ENCODE measurements around the gene ABAT.

The ABAT gene

DNA sequence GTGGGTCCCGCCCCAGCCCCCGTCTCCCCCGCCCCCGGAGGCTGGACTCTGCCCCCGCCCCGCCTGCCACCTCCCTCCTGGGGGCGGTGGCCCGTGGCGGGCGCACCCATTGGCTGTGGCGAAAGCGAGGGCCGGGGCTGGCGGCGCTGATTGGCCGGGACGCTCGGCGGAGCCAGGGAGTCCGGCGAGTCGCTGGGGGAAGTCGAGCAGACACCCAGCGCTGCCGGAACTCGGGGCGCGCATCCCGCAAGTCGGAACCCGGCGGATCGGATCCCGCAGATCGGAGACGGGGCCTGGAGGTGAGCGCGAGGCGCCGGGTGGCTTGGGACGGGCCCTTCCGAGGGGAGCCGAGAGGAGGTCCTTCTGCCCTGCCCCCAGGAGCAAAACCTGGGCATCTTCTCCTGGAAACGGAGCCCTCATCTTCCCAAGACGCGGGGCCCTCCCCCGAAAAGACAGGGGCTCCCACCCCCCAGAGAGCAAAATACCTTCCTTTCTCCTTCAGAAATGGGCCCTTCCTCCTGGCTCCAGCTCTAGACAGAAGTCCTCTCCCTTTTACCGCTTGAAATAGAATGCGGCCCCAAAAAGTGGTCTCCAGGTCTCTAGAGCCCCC is at the start of gene ABAT:
Gene ABAT, plus strand, starts transcription at position 205 of the 610 bp plus-strand sequence. CDS start 61,123 bp downstream, outside the sequence.
- peak; percentile 90 for DNase-seq (ENCODE audit: low spot score)

DNA sequence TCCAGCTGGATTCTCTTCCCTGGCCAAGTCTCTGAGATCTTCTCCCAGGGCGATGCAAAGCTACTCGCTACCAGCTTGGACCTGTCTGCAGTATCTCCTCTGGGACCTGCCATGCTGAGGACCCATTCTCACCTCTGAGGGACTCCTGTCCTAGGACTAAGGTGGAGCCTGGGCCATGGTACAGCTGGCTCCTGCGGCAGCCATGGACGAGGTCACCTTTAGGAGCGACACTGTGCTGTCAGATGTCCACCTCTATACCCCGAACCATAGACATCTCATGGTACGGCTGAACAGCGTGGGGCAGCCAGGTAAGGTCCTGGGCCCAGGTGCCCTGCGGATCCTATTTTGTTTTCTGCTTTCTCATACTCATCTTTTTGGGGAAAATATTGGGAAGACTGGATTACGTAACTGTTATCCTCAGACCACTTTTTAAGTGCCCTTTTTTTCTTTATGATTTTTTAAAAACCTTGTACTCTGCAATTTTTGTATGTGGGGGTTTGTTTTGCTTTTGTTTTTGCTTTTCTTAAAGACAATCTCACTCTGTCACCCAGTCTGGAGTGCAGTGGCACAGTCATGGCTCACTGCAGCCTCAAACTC is 48.8 kb upstream of the ABAT start:
- no peak for DNase-seq (ENCODE audit: low spot score)

DNA sequence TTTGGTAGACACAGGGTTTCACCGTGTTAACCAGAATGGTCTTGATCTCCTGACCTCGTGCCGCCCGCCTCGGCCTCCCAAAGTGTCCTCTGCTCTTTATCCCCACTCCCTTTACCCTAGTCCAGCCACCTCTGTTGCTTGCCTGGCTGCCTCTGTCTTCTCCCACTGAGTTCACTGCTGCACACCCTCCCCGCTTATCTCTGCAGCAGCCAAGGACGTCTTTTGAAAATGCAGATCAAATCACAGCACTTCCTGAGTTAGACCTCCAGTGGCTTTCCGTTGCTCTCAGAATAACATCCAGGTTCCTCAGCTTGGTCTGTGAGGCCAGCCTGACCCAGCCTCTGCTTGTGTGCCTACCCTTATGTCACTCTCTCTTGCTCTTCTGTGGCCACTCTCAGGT is 47.5 kb upstream of the ABAT start:
- DNase-seq (ENCODE audit: low spot score), result no peak

DNA sequence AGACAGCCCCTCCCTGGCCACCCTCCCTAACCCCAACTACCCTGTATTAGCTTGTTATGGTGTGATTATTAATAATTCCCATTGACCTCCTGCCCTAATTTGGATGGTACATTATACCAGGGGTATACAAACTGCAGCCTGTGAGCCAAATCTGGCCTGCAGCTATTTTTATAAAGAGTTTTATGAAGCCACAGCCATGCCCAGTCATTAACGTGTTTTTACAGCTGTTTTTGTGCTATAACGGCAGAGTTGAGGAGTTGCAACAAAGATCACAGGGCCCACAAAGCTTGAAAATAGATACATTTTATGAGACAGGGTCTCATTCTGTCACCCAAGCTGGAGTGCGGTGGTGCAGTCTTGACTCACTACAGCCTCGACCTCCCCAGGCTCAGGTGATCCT is 47.0 kb upstream of the ABAT start:
- no peak for DNase-seq (ENCODE audit: low spot score)

DNA sequence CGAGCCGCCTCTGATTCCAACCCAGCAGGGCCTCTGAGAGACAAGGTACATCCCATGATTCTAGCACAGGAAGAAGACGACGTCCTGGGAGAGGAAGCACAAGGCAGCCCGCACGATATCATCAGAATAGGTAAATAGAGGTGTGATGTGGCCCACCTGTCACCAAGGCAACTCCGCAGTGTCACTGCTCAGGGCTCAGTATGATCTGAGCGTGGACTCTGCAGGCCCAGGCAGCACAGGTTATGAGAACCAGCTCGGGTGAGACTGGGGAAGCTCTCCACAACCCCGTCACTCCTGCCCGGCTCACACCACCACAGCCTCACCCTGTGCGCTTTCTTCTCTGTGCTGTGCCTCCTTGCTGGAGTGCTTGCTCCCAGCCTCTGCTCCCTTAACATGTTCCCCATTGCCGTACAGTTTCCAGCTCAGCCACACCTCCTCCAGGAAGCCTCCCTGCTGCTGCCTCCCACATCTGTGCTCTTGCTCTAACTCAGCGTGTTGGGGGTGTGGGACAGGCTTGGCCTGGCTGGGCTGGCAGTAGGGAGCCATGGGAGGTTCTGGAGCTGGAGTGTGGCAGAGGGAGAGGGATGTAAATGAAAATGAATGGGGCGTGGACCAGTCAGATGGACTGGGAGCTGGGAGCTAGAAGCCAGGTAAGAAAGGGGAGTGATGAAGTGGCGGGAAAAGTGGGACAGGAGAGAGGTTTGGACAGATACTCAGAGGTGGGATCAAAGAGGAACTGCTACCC is 45.3 kb upstream of the ABAT start:
- DNase-seq (ENCODE audit: low spot score), result no peak

DNA sequence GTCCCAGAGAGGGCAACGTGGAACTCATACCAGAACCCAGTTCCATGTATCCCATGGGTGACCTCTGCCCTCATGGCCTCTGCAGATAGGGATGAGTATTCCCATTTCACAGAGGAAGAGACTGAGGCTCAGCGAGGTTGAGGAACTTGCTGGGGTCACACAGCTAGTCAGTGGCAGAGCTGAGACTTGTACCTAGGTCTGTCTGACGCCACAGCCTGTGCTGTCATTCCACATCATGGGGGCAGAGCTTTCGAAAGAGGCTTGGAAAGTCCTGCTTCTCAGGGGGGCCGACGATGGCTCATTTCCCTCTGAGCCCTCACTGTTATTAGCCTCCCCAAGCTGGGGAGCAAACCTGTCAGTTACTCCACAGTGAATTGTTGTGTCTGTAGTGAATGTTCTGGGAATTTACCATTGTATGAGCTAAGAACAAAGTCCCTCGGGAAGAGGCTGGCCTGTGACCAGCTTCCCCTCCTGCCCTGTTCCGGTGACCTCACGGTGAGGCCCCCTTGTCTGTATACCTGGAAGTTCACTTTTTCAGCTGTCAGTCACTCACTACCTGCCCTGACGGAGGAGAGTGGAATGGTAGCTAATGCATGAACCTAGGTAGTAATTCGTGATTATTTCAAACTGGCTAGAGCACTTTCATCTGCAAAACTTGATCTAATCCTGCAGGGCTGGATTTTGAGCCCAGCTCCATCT is 44.0 kb upstream of the ABAT start:
- DNase-seq (ENCODE audit: low spot score), result no peak

DNA sequence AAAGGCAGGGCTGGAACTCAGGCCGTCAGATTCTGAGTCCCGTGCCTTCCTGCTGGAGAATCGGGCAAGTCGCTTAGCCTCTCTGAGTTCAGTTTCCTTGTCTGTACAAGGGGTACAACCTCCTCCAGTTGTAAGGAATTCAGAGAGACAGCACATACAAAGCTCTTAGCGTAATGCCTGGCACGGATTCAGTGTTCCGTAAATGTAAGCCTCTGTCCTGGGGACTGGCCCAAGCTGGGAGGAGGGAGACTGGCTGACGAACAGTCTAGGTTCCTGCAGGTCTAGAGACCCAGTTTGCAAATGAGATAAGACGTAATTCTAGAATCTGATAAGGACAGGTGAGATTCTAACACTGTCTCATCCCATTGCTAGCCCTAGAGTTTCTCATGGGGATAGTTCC is 43.0 kb upstream of the ABAT start:
- DNase-seq (ENCODE audit: low spot score), result peak; percentile 24

DNA sequence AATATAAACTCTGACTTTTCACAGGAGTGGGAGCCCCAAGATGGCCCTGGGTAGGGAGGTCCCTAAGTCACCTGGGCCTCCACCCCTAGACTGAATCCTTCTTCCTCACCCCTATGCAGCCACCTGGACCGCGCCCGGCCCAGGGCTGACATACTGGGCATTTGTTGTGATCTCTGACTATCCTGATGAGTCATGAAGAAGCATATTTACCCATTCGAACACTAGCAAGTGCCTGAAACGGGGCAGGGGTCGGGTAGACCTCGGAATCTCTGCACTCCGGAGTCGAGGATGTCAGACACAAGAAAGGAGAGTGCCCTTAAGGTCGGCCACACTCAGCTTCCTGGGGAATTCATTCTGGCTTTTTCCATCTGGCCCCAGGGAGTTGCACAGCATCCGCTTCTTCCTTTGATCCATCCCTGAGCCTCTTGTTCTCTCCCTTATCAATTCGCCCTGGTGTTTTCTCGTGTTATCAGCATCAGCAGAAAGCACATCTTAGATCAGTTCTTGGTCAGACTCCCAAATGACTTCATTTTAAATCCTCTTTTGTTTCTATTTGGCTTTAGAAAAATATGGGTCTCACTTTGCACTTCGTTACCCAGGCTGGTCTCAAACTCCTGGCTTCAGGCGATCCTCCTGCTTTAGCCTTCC is 42.5 kb upstream of the ABAT start:
- no peak for DNase-seq (ENCODE audit: low spot score)

DNA sequence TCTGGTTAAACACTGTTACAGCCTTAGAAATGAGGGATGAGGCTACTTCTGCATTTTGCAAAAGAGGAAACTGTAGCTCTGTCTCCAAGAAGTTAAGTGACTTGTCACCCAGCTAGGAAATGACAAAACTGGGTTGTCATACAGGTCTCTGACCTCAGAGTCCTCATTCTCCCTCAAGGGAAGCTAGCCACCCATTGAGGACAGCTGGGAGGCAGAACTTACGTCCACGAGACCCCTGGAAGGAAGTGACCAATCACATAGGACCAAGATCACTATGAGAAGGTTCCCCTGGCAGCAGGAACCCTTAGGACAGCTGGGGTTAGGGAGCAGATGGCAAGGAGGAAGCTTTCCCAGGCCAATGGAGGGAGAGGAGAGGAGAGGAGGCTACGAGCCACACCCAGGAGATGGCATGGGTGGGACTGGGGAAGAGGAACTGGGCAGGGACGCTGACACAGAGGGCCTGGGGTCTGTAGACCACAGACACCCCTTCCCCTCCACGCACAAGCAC is 41.7 kb upstream of the ABAT start:
- peak; percentile 33 for DNase-seq (ENCODE audit: low spot score)

DNA sequence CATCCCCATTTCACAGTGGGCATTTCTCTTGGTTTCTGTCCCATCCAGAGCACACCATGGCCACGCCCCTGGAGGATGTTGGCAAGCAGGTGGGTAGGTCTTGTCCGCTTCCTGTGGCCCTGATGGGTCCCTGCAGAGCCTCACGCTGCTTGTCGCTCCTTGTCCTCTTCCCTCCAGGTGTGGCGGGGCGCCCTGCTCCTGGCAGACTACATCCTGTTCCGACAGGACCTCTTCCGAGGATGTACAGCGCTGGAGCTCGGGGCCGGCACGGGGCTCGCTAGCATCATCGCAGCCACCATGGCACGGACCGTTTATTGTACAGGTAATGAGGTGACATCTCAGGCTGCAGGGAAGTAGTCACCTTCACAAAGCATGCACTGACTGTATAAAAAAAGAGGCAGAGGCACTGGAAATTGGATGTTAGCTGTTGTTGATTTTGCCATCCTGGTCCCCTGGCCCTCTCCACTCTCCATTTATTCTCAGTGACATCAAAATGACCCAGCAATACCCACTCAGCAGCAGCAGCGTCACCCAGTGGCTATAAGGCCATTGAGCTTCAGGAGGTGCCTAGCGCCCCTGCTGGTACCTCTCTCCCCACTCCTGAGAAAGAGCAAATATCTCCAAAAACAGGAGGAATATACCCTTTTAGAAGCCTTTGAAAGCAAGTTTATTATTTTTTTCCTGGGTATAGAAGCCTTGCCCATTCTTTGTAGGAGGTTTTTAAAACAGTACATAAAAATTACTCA is 39.3 kb upstream of the ABAT start:
- DNase-seq (ENCODE audit: low spot score), result no peak

DNA sequence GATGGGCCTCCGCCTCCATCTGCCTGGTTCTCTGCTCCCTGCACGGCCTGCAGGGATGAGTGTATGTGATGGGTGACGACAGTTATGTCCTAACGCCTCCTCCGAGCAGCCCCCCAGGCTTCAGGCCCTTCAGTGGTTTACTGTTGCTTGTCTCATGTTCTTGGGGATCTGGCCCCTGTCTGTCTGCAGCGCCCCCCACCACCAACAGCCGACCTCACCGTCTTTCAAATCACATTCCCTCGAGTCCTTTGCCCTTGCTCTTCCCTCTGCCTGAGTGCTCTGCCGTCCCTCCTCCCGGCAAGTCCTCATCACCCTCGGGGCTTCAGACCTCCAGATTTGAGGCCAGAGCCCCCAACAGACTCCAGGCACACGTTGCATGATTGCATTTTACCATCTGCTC is 34.7 kb upstream of the ABAT start:
- no peak for DNase-seq (ENCODE audit: low spot score)

DNA sequence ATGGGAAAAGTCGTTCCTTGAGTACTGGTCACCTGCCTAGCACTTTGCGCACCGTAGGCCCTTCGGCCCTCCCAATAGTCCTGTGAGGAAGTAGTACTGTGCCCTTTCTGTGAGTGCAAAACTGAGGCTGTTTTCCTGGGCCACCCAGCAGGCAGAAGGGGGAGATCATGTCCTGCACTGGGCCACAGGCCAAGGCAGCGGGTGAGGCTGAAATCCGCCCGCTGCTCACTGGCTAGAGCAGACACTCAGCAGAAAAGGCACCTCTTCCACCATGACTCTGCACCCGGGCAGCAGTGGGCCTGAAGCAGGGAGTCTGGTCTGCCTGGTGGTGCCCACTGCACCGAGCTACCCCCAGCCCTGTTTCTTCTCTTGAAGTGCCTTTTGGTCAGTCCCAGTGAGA is 32.7 kb upstream of the ABAT start:
- peak; percentile 26 for DNase-seq (ENCODE audit: low spot score)

DNA sequence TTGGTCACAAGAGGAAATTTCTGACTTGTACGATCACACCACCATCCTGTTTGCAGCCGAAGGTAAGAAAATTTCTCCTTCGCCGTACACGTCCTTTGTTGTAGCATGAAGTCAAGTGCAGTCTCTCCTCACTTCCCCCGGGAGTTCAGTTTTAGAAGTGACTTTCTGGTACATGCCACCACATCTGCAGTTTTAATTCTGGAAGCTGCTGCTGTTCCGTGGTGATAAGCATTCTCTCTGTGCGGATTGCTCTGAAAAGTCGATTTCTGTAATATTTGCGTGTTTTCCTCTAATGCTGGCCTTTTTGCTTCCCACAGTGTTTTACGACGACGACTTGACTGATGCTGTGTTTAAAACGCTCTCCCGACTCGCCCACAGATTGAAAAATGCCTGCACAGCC is 32.3 kb upstream of the ABAT start:
- DNase-seq (ENCODE audit: low spot score), result no peak

DNA sequence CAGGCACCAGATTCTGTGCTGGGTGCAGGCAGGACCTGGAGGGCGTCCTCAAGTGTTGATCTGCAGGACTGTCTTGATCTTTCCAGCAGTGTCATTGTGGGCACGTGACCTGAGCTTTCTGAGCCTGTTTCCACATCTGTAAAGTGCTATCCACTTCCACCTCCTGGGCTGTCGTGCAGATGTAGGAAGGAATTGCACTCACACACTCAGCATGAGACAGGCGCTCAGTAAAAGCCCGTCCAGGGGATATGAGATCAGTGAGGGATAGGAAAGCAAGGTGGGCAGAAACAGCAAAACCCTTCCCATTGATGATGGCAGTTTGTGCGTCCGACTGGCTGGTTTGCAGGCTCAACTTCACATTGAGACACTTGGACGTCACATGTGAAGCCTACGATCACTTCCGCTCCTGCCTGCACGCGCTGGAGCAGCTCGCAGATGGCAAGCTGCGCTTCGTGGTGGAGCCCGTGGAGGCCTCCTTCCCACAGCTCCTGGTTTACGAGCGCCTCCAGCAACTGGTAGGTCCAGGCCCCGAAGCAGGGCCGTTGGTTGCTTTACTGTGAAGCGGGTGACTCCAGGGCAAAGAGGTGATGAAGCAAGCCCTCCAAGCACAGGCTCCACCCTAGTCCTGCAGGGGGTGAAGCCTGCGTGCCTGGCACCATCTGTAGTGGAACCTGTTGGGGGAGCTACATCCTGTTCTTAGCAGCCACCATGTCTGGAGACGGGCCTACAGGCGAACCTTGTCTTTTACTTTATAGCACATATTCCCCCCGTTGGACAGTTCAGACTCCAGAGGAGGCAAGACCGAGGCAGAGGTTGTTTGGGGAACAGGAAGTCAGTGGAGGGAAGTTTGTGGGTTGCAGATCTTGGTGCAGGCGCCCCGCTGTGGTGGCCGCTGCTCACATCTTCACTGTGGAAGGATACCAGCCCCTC is 29.9 kb upstream of the ABAT start:
- peak; percentile 24 for DNase-seq (ENCODE audit: low spot score)

DNA sequence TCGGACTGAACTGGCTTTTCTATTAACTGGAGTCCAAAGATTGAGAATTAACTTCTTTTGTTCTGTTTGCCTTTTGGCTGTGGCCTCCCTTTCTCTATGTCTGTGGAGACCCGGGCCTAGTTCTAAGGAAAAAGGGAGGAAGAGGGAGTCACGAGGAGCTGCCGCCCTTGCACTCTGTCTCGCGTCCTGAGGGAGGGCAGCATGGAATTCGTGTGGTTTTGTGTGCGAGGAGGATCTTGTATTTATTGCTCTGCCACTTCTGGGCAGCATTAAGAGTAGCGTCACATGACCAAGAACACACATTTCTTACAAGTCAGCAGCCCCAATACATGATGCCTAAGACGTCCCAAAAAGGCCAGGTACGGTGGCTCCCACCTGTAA is 29.3 kb upstream of the ABAT start:
- DNase-seq (ENCODE audit: low spot score), result no peak

DNA sequence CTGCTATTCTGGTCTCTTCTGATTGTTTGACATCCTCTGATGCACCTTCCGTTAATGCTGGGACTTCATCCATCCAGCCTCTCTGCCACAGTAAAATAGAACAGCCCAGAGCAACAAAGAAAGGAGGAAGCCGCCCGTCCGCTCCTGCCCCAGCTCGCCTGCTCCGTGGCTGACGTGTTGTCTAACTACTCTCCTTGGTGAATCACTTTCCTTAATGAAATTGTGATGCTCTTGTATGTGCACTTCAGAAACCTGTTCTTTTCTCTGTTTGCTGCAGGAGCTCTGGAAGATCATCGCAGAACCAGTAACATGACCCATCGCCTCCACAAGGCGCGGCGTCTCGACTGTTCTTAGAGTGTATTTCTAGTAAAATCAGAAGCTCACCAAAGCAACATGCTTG is 28.6 kb upstream of the ABAT start:
- DNase-seq (ENCODE audit: low spot score), result no peak

DNA sequence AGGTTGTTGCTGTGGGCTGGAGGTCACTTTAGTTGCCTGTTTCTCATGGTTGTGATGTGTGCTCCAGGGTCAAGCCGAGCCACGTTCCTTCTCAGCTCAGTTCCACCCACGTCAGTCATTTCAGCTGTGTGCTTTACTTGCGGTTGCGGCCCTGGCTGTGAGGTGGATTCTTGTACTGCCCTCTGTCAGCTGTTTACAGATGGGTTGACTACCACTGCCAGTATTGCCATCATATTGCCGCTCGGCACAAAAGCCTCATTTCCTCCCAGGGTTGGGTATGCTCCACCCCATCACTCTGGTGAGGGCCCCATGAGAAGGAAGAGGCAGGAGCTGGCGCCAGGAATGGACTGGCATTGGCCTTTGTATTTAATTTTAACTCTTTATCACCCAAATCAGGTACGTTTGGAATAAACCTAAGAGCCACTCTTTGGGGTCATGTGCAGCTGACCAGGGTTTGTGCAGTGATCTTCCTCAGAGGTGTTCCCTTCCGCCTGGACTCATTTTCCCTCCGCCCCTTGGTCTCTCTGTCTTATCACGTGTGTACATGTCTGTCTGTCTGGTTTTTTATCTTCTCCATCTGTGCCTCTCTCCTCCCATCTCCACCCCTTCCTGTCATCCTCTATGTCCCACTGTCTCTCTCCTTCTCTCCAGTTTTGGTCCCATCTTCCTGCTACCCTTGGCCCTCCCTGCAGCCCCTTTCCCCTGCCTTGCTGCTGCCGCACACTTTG is 27.9 kb upstream of the ABAT start:
- DNase-seq (ENCODE audit: low spot score), result no peak

DNA sequence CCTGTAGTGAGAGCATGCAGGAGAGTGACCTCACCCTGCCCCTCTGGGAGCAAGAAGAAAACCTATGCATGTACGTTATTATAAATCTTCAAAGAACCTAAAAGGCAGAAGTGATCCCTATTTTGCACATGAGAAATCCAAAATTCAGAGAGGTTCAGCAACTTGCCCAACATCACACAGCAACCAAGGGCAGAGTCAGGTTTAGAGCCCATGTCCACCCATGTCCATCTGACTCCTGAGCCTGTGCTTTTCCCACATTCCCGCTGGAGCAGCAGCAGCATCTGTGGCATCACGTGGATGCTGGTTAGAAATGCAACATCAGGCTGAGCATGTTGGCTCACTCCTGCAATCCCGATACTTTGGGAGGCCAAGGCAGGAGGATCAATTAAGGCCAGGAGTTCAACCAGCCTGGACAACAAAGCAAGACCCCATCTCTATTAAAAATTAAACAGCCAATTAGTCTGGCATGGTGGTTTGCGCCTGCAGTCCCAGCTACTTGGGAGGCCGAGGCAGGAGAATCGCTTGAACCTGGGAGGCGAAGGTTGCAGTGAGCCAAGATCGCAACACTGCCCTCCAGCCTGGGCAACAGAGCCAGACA is 26.6 kb upstream of the ABAT start:
- no peak for DNase-seq (ENCODE audit: low spot score)

DNA sequence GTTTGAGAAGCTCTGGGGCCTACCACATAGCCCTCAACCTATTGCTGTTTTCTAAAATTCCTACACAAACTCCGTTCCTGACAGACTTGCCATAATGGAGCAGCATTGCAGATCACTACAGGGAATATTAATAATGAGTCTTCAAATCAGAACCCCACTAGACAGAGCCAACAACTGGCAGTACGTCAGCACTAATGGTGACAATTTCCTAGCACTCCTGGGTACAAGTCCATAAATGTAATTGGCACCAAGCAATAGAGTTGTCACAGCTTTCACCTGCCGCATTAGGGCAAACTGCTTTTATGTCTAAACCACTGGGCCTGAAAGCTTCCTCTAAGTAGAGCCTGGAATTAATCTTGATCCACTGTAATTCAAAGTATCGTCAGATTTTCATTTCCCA is 25.5 kb upstream of the ABAT start:
- DNase-seq (ENCODE audit: low spot score), result no peak

All from globus pallidus (tissue), 1 donor.